Esophagus muscularis mucosa (tissue), 4 donors: Measurements from ENCODE around the gene ZNF835.

Experiments
- EP300 ChIP-seq: sonication (generic); formaldehyde crosslinking; IDR thresholded peaks from one replicate; pipeline ENCODE4 v1.6.1; 2017; ENCODE audit warnings: antibody characterized with exemption
- POLR2A ChIP-seq: fragments of 450-650 bp; IDR thresholded peaks from one replicate; pipeline ENCODE4 v1.6.1; 2017; ENCODE audit warnings: antibody characterized with exemption, moderate library complexity, mild to moderate bottlenecking, low read depth
- POLR2AphosphoS5 ChIP-seq, 2 donors: sonication (generic); formaldehyde crosslinking; IDR thresholded peaks; one replicate each; pipeline ENCODE4 v1.6.1; 2017; ENCODE audit warnings: antibody characterized with exemption in 2 of 2
- TF ChIP-seq, protein P1 (sequence below), 3 experiments: fragments of 200-600 bp in 2 of 3; fragments of 450-650 bp in 1 of 3; sonication (generic) in 2 of 3; IDR thresholded peaks; one replicate each; pipeline ENCODE4 v1.5.1; 2017 to 2019; ENCODE audit warnings: antibody characterized with exemption in 3 of 3, mild to moderate bottlenecking in 2 of 3, moderate library complexity in 1 of 3

DNA sequence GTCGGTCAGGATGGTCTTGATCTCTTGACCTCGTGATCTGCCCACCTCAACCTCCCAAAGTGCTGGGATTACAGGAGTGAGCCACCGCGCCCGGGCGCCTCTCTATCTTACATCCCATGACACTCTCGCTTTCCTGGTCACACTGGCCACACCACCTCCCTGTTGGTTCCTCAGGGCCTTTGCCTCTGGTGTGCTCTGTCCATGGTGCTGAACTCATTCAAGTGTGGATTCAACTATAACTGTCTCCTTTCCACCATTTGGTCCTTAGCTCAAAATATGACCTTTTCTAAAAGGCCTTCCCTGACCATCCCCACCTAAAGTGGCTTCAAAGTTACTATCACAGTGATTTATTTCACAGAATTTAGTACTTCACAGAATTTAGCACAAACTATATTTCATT, 32.3 kb downstream of the ZNF835 start:
- TF ChIP-seq POLR2AphosphoS5 (IDR thresholded peaks at IDR 0.05) (no peak), POLR2A (no peak), EP300 (no peak)
- TF ChIP-seq, protein P1, sequence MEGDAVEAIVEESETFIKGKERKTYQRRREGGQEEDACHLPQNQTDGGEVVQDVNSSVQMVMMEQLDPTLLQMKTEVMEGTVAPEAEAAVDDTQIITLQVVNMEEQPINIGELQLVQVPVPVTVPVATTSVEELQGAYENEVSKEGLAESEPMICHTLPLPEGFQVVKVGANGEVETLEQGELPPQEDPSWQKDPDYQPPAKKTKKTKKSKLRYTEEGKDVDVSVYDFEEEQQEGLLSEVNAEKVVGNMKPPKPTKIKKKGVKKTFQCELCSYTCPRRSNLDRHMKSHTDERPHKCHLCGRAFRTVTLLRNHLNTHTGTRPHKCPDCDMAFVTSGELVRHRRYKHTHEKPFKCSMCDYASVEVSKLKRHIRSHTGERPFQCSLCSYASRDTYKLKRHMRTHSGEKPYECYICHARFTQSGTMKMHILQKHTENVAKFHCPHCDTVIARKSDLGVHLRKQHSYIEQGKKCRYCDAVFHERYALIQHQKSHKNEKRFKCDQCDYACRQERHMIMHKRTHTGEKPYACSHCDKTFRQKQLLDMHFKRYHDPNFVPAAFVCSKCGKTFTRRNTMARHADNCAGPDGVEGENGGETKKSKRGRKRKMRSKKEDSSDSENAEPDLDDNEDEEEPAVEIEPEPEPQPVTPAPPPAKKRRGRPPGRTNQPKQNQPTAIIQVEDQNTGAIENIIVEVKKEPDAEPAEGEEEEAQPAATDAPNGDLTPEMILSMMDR (IDR thresholded peaks at IDR 0.05): no peak
